ENCODE measurements around the gene TMTC2.

TMTC2 gene

DNA sequence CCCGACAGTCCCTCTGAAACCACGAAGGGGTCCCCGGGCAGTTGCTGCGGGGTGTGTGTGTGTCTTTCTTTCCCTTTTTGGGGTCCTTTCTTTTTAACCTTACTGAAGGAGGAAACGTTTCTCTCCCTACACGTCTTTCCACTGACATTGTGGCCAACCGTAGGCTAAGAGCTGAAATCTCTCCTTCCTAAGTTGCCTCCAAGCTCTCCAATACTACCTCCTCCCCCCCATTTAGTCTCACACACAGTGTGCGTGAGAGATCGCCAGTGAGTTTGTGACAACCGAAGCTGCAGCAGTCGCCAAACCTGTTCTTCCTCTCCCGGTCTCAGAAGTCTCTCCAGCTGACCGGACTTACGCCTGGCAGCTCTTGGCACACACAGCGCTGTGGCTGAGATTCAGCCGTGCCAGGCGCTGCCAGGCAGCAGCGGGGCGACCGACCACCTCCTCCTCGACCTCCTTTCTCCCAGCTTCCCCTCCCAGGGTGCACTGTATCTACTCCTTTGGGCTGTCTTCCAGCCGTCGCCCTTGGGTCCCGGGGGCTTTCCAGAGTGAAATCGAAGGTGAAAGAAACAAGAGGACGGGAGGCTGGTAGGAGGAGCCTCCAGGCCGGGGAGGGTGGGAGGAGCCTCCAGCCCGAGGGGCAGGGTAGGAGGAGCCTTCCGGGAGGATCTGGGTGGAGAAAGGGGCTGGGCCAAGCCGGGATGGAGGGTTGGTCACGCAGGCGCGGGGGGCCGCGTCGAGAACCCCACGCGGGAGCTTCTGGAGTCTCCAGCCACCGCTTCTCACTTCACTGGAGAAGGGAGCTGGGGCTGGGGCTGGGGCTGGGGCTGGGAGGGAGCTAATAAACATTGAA is at the start of gene TMTC2:
TSS of gene TMTC2 (plus strand) at position 739 of the 853 bp plus-strand sequence.
- in situ Hi-C loops (cut with MboI; ENCODE audit: low sequenced_read_pairs) = no loop called here

DNA sequence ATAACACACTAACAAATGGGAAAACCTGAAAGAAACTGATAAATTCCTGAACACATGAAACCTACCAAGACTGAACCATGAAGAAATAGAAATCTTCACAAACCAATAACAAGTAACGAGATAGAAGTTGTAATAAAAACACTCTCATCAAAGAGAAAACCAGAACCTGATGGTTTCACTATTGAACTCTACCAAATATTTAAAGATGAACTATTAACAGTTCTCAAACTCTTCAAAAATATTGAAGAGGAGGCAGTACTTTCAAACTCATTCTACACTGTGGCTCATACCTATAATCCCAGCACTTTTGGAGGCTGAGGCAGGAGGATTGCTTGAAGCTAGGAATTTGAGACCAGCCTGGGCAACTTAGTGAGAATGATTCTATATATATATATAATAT is 48.4 kb upstream of the TMTC2 start:
- in situ Hi-C loops (cut with MboI; ENCODE audit: low sequenced_read_pairs) = no loop called here

GRCh38 chr12:82644896-82645295 is 41.8 kb upstream of the TMTC2 start:
- in situ Hi-C loops (cut with MboI; ENCODE audit: low sequenced_read_pairs) = no loop called here

GRCh38 chr12:82645414-82645813 is 41.3 kb upstream of the TMTC2 start:
- in situ Hi-C loops (cut with MboI; ENCODE audit: low sequenced_read_pairs) = no loop called here

GRCh38 chr12:82647853-82648252 is 38.9 kb upstream of the TMTC2 start:
- in situ Hi-C loops (cut with MboI; ENCODE audit: low sequenced_read_pairs) = no loop called here

DNA sequence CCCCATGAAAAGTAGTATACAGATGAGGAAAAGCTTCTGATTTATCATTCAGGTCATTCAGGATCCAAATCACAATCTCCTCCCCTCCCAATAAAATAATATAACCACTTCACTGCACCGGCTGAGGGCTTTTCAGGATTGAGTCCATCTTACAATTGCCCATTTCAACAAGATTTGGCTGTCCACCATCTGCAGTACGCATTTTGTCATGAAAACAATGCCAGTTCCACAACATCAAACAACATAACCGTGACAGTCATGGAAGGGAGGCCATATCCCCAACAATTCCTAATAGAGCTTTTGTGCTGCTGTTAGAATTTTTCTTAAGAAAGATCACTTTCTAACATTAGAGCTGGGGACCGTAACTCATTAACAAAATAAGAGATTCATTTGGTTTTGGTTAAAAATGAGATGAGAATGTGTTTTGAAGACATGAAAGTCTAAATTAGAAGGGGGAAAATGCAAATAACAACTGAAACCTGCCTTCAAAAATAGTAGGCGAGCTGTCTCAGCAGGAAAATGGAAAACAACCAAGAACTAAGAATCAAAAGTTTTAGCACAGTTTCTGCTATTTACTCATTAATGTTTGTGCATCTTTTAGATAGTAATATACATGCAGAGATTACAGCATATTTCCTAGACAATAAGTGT is 38.3 kb upstream of the TMTC2 start:
- in situ Hi-C loops (cut with MboI; ENCODE audit: low sequenced_read_pairs) = no loop called here

- in situ Hi-C loops (cut with MboI; ENCODE audit: low sequenced_read_pairs) = no loop called here
Observed at GRCh38 chr12:82650627-82651337, 35.9 kb upstream of the TMTC2 start.

DNA sequence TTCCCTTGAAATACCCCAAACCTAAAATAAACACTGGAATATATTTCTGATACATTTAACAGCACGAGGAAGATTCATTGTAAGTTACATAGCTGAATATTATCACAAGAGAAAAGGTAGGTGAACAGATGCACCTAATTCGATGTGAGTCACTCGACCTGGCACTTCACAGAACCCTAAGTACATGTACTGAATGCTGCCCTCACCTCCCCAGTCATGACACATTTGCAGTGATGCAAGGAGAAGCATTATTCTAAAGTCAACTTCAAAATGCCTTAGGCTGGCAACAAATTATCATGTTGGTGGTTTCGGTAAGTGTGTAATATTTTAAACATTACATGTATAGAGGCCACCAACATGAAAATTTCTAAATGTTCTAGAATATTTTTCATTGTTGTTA is 35.2 kb upstream of the TMTC2 start:
- in situ Hi-C loops (cut with MboI; ENCODE audit: low sequenced_read_pairs) = no loop called here

GRCh38 chr12:82652071-82652470 is 34.6 kb upstream of the TMTC2 start:
- in situ Hi-C loops (cut with MboI; ENCODE audit: low sequenced_read_pairs) = no loop called here

- in situ Hi-C loops (cut with MboI; ENCODE audit: low sequenced_read_pairs) = no loop called here
Observed at GRCh38 chr12:82655751-82656150, 31.0 kb upstream of the TMTC2 start.

DNA sequence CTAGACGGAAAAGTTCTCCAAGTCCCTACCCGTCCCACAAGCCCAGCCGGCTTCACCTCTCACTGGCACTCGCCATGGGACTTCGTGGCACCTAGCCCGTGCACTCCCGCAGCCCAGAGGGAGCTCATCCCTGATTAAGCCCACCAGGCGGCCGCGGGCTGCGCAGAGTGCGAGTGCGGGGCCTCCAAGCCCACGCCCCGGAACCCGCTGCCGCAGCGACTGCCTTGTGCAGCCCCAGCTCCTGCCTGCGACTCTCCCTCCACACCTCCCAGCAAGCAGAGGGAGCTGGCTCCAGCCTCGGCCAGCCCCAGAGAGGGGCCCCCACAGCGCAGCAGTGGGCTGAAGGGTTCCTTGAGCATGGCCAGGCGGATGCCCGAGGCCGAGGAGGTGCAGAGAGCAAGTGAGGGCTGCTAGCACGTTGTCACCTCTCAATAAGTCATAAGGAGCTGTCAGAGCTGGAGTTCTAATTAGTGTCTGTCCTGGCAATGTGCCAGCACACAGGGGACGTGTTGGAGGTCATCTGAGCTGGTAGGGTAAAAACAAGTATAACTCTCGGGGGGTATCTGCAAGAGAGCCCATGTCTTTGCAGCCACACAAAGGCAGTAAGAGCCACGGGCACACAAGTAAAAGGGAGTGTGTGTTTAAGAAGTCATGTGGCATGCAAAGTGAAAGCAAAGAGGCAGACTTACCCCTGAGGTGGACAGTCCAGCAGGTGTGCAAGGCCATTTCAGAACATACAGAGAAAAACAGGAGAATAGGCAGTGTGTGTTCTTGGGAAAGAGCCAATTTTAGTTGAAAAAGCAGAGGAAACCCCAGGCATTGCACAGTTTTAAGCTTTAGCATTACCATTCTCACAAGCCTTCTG is 27.1 kb upstream of the TMTC2 start:
- in situ Hi-C loops (cut with MboI; ENCODE audit: low sequenced_read_pairs) = no loop called here

GRCh38 chr12:82660541-82661325 is 26.0 kb upstream of the TMTC2 start:
- in situ Hi-C loops (cut with MboI; ENCODE audit: low sequenced_read_pairs) = no loop called here

- in situ Hi-C loops (cut with MboI; ENCODE audit: low sequenced_read_pairs) = no loop called here
Observed at GRCh38 chr12:82663893-82664292, 22.8 kb upstream of the TMTC2 start.

DNA sequence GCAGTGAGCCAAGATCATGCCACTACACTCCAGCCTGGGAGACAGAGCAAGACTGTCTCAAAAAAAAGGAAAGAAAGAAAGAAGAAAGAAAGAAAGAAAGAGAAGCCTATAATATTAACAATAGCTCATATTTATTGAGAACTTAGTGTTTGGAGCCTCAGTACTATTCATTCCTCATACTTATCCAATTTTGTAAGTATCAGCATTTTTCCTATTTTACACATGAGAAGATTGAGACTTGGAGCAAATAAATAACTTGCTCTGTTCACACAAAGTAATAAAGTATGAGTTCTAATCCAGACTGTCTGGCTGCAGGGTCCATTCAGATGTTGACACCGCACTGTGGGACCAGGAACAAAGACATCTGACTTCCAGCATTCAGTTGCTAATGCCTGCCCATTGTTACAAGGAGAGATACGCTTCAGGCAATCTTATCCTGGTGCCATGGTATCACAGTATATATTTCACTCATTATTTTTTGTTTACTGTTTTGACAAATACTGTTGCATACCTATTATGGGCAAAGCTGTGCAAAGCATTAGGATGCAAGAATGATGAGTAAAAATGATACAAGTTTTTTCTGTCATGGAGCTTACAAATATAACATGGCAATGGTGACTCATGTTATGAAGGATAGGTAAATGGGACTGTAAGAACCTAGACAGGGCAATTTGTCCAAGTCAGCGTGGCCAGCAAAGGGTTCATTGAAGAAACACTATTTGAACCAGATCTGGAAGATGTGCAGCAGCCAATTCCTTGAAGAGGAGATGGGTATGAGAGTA is 21.4 kb upstream of the TMTC2 start:
- in situ Hi-C loops (cut with MboI; ENCODE audit: low sequenced_read_pairs) = no loop called here

GRCh38 chr12:82666830-82667229 is 19.9 kb upstream of the TMTC2 start:
- in situ Hi-C loops (cut with MboI; ENCODE audit: low sequenced_read_pairs) = no loop called here

DNA sequence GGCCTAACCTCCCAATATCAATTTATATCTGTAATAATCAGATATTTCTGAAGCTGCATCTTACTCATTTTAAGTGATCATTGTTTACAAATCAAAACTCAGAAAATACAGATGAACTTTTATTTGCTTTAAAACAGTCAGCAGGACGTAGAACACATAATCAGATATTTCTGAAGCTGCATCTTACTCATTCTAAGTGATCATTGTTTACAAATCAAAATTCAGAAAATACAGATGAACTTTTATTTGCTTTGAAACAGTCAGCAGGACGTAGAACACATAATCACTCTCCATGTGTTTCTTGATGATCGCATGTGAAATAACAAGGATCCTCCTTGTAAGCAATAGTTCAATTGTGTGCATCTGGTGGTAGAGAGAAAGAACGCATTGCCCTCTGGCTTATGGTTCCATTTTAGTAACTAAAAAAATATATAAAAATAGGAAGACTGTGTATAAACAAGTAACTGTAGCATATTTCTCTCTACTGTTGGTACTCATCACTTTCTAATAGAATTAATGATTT is 15.0 kb upstream of the TMTC2 start:
- in situ Hi-C loops (cut with MboI; ENCODE audit: low sequenced_read_pairs) = no loop called here

DNA sequence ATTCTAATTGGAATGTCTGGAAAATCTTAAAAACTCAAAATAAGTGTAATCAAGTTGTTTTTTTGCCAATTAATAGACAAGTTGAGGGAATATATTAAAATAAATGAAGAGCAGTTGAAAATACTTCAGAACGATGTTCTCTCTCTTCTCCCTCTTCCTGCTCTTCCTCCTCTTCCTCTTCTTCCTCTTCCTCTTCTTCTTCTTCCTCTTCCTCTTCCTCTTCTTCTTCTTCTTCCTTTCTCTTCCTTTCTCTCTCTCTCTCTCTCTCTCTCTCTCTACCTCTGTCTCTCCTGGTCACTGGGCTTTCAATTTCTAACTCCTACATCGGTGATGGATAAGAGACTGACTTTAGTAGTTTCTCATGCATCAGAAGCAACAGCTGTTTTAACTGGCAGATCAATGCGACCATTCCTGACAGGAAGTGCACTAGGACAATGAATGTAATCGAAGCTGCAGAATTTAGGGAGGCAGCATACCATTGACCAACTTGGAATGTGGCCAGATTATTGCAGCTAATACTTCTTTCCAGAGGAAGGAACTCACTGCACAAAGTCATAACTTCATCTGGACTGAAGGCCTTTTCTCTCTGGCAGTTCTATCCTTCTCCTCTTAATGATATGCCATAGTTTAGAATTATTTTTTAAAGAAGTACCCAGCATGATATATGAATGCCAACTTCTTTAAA is 13.8 kb upstream of the TMTC2 start:
- in situ Hi-C loops (cut with MboI; ENCODE audit: low sequenced_read_pairs) = no loop called here

- in situ Hi-C loops (cut with MboI; ENCODE audit: low sequenced_read_pairs) = no loop called here
Observed at GRCh38 chr12:82673698-82674097, 13.0 kb upstream of the TMTC2 start.

All from HL-60/S4 treated with phorbol 12-myristate 13-acetate at 8.2 ng/mL for 4 days and 3 days (cell line).